Left lung (tissue), 10 donors: ENCODE data around the gene PRRG2. TPM values are rescaled to one million over a fixed set of nuclear protein-coding genes. Genes with fewer than 3 reads are reported as not detected.
A peak's percentile ranks its signal among the peaks of the same experiment; 100 is the strongest.

Experiments
- ATAC-seq: fragments of 200-7000 bp; cut with Tn5 transposase; one replicate; pipeline ENCODE4 v1.9.1; 2020; ENCODE audit warnings: moderate library complexity
- DNase-seq, 4 donors: peaks; one replicate each; pipeline ENCODE4 v3.0.0-alpha.2; 2013 to 2020
- H3K27ac ChIP-seq, 2 donors: fragments of 200-600 bp; sonication (generic) in 1 of 2; one replicate each; pipeline versions ENCODE4 v1.5.0 to v1.8.0; 2020 to 2021
- H3K27me3 ChIP-seq, 2 donors: fragments of 200-600 bp; sonication (generic) in 1 of 2; one replicate each; pipeline versions ENCODE4 v1.5.0 to v1.8.0; 2020 to 2021
- H3K36me3 ChIP-seq, 2 donors: fragments of 200-600 bp; sonication (generic) in 1 of 2; one replicate each; pipeline versions ENCODE4 v1.5.0 to v1.8.0; 2020 to 2021
- H3K4me1 ChIP-seq, 2 donors: fragments of 200-600 bp; one replicate each; pipeline ENCODE4 v1.8.0; 2021
- H3K4me3 ChIP-seq, 2 donors: fragments of 200-600 bp; sonication (generic) in 1 of 2; one replicate each; pipeline versions ENCODE4 v1.5.0 to v1.8.0; 2020 to 2021; ENCODE audit warnings: mild to moderate bottlenecking in 1 of 2
- H3K9me3 ChIP-seq, 2 donors: fragments of 200-600 bp; sonication (generic) in 1 of 2; one replicate each; pipeline versions ENCODE4 v1.5.0 to v1.8.0; 2020 to 2021
- intact Hi-C, 2 donors: fragments of 100-400 bp; cut with DNase I; formaldehyde crosslinking; loops; one replicate each; pipeline versions ENCODE4 v1.11.2 to v1.14.2; 2022
- polyA plus RNA-seq, 6 donors: library from polyadenylated mRNA; unstranded; fragments of 120-200 nt; gene quantifications; one replicate each; pipeline ENCODE4 v1.2.1, GENCODE V29; 2013; ENCODE audit not compliant: insufficient read length in 6 of 6
- total RNA-seq, 2 donors: library from RNA; stranded (reverse); fragmentation: NEBNext Ultra II Directional; extraction: Animal tissue kit (Norgen Biotek cat#: 25700); gene quantifications; one replicate each; pipeline ENCODE4 v1.2.1, GENCODE V29; 2021
- TF ChIP-seq, protein P1 (sequence below), 2 donors: fragments of 200-600 bp; sonication (generic) in 1 of 2; IDR thresholded peaks; one replicate each; pipeline versions ENCODE4 v1.5.0 to v1.8.0; 2021; ENCODE audit warnings: antibody characterized with exemption in 2 of 2
- donor health status: DM: no; HTN: yes; CAD: no.
- donor health status: DM: no; HTN: no; CAD: no.

The PRRG2 gene
- total and polyA plus RNA-seq, 8 donors: 3.8 to 13.6 (median 5.8) TPM

DNA sequence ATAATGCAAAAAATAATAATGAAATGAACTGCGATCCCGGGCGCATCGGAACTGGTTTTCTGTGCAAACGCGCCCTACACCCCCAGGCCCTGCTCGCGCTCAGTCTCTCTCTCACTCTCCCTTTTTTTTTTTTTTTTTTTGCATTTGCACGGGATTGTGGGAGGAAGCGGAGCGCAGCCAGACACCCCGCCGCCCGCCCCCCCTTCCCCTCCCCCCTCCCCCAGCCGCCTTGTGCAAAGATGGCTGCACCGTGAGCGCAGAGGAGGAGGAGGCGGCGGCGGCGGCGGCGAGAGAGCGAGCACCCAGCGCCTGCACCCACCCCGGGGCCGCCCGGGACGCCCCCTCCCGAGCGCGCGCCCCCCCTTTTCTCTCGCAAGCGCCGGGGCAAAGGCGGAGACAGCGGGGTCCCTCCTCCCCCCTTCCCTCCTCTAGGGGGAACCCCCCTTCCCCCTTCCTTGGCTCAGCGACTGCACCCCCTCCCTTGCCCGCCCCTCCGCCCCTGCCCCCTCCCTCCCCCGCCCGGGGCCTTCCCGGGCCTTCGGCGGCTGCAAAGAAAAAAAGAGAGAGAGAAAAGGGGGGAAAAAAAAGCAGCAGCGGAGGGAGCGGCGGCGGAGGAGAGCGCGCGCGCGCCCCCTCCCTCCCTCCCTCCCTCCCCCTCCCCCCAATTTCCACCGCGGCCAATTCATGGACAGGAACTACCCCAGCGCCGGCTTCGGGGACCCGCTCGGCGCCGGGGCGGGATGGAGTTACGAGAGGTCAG, 10.0 kb downstream of the PRRG2 start, which contains the start of gene PRR12:
PRR12 (plus strand) TSS at position 212 of the 760 bp plus-strand sequence; CDS start at position 685, 473 bp downstream.
- TF ChIP-seq, protein P1, sequence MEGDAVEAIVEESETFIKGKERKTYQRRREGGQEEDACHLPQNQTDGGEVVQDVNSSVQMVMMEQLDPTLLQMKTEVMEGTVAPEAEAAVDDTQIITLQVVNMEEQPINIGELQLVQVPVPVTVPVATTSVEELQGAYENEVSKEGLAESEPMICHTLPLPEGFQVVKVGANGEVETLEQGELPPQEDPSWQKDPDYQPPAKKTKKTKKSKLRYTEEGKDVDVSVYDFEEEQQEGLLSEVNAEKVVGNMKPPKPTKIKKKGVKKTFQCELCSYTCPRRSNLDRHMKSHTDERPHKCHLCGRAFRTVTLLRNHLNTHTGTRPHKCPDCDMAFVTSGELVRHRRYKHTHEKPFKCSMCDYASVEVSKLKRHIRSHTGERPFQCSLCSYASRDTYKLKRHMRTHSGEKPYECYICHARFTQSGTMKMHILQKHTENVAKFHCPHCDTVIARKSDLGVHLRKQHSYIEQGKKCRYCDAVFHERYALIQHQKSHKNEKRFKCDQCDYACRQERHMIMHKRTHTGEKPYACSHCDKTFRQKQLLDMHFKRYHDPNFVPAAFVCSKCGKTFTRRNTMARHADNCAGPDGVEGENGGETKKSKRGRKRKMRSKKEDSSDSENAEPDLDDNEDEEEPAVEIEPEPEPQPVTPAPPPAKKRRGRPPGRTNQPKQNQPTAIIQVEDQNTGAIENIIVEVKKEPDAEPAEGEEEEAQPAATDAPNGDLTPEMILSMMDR (IDR thresholded peaks at IDR 0.05): no peak
- intact Hi-C loops: no loop called here
- no peaks in the 10 kb centered on the region for H3K27me3 ChIP-seq
- ATAC-seq (peak; percentile 63), DNase-seq (peak; percentile 66 to 87 (median 76))
- peaks cover 0 to 23% of the 10 kb centered on the region in 2 donors for H3K36me3 ChIP-seq
- peaks cover 0 to 24% of the 10 kb centered on the region in 2 donors for H3K4me1 ChIP-seq
- H3K4me3 ChIP-seq: peak within 1 kb of the TSS; percentile 75 to 87
- H3K27ac ChIP-seq: peak within 1 kb of the TSS; percentile 88
- no peaks in the 10 kb centered on the region for H3K9me3 ChIP-seq

DNA sequence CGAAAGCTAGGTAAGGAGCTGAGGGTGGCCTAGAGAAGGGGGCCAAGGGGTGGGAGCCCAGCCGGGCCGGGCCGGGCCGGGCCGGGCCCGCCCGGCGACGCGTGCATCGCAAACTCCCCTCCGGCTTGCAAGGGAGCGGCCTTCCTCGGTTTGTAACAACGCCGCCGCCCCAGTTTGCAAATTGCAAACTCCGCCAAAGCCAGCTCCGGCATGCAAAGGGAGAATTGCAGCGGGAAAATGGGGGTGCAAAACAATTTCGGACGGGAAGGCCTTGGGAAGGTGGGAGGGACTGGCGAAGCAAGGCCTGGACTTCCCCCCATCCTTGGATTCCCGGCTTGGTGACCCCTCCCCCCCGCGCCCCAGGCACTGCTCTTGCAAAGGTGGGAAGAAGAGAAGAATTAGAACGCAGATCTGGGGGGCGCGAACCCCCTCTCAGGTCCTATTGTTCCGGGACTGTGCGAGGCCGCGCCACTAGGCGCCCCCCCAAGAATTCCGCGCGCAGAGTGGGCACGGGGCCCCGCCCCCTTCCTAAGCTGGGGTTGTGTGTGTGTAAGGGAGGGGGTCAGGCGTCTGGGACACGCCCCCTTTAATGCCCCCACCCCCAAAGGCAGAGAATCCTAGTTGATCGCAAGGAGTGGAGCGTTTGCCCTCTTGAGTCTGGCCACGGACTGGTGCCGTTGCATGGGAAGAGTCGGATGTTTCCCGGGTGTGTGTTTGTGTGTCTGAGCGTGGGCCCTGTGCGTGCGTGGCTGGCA, 10.8 kb downstream of the PRRG2 start:
- H3K4me1 ChIP-seq: peaks cover 0 to 24% of the 10 kb centered on the region in 2 donors
- H3K27ac ChIP-seq: peak overlapping the region; percentile 88
- no peaks in the 10 kb centered on the region for H3K9me3 ChIP-seq
- no peak for ATAC-seq
- peak overlapping the region; percentile 75 to 87 for H3K4me3 ChIP-seq
- DNase-seq: peak; percentile 31 to 82 (median 54)
- H3K27me3 ChIP-seq: no peaks in the 10 kb centered on the region
- intact Hi-C loops: no loop called here
- TF ChIP-seq, protein P1 (IDR thresholded peaks at IDR 0.05): no peak
- peaks cover 0 to 31% of the 10 kb centered on the region in 2 donors for H3K36me3 ChIP-seq

DNA sequence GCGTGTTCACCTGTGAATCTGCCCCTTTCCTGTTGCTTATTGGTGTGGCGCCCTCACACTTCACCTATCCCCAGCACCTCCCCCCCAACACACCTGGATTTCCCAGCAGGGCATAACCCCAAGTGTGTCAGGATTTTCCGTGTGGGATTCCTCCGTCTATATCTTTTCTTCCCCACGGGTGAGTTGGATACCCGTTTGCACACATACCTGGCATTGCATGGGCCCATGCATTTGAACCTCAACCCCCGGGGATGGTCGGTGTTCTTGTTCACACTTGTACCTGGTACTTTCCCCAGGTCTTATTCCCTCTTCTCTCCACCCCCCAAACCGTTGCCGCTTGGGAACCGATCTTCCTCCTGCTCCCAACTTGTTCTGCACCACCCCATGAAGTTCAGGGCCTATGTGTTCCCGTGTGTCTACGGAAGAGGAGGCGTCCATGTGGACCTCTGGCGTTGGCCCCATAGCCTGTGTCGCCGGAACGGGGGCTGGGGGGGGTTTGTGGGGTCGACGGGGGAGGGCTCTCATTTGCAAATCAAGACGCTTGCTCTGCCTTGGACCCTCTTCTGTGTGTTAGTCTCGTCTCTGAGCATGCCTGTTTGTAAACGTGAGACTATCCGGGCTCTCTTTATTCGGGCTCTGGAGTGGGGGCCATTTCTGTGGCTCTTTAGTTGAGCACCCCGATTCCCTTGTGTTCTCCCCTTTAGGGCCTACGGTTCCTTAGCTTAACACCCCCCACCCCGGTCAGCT, 11.5 kb downstream of the PRRG2 start:
- H3K4me1 ChIP-seq: peaks cover 0 to 24% of the 10 kb centered on the region in 2 donors
- peak overlapping the region; percentile 88 for H3K27ac ChIP-seq
- ATAC-seq: no peak
- DNase-seq: no peak
- no peaks in the 10 kb centered on the region for H3K27me3 ChIP-seq
- intact Hi-C loops: no loop called here
- TF ChIP-seq, protein P1 (IDR thresholded peaks at IDR 0.05): no peak
- peak overlapping the region; percentile 75 to 87 for H3K4me3 ChIP-seq
- H3K36me3 ChIP-seq: peaks cover 0 to 38% of the 10 kb centered on the region in 2 donors
- H3K9me3 ChIP-seq: no peaks in the 10 kb centered on the region

DNA sequence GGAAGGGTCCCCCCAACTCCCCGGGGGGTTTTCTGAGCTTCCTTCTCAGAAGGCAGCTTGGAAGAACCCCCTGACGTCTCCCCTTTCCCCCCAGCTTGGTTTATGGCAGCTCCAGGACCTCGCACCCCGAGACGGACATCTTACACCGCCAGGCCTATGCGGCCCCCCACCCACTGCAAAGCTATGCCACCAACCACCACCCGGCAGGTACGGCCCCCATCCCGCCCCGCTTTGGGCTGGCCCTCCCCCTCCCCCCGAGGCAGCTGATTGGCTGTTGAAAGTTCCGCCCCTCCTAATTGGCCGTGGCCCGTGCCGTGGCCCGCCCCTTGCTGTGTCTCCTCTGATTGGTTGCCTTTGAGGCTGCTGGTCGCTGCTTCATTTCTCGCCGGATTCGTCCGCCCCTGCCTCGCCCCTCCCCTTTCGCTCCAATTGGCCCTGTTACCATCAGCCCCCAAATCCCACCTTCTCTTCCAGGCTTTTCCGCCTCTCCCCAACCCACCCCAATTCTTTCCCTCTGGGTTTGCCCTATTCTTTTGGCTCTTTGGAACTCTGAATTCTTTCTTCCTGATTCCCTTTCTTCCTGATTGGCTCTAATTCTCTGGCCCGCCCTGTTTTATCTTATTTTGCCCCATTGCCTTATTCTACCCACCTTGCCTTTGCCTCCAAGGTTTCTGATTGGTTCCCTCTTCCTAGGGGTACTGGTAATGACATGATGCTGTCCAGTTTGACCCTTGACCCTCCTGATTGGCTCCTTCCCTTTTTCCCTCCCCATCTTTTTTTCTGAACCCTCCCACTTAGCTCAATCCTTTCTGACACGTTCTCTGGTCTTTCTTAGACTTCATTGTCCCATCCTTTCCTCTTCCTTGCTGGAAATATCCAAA, 12.4 kb downstream of the PRRG2 start:
- intact Hi-C loops: no loop called here
- H3K9me3 ChIP-seq: no peaks in the 10 kb centered on the region
- TF ChIP-seq, protein P1 (IDR thresholded peaks at IDR 0.05): no peak
- peak; percentile 64 for ATAC-seq
- peak; percentile 74 to 93 (median 93) for DNase-seq
- H3K27me3 ChIP-seq: no peaks in the 10 kb centered on the region
- peak overlapping the region; percentile 37 to 88 for H3K27ac ChIP-seq
- H3K36me3 ChIP-seq: peaks cover 0 to 47% of the 10 kb centered on the region in 2 donors
- H3K4me3 ChIP-seq: peak overlapping the region; percentile 75 to 87
- peaks cover 0 to 24% of the 10 kb centered on the region in 2 donors for H3K4me1 ChIP-seq
